ENCODE measurements around the gene CHRNA1.
A peak's percentile ranks its signal among the peaks of the same experiment; 100 is the strongest.

Gene CHRNA1

DNA sequence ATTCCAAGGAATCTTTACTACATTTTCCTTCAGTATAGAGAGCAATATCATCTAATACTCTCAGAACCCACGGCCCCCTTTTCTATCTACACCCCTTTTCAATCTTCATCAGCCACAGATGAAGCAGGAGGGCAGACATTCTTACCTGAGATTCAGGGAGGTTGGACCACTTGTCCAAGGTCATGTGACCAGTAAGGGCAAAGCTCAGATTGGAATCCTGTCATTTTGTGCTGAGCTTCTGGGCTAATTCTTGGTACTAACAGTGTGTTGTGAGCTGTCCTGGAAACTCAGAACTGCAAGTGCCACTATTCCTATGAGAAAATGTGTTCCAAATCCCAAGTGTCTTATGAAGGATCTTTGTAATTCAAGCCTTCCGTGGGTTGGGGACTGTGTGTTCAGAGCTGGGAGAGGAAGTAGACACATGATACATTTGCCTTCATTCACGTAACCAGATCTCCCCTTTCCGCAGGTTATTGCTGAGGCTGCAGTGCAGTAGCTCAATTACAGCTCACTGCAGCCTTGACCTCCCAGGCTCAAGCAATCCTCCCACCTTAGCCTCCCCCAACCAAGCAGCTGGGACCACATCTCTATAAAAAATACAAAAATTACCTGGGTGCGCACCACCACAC lies 3.3 kb downstream of the CHRNA1 start:
- DNase-seq (ENCODE audit: low spot score), result no peak

DNA sequence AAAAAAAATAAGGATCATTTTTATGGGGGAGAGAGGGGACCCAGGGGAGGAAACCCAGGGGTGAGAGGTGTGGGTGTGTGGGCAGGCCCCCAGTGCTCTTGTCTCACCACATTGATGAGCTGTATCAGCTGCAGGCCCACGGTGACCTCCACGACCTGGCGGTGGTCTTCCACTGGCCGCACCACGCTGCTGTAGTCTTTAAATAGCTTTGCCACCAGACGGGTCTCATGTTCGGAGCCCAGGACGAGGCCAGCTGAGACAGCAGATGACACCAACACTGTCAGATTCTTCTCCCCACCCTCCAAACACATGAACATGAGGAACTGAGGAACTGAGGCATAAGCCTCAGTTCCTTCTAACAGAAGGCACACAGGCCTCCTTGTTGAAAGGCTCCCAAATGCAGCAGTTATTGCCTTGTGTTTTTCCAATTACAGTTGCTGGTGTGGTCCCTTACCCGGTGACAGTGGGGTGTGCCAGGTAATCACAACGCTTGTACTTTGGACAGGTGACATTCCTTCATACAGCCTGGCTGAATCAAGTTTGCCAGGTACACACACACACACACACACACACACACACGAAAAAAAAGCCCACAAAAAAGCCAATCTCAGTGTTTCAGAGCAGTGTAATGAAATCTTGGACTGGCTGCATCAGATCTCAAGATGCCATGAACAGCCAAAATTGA lies 4.7 kb downstream of the CHRNA1 start:
- DNase-seq (ENCODE audit: low spot score), result no peak

DNA sequence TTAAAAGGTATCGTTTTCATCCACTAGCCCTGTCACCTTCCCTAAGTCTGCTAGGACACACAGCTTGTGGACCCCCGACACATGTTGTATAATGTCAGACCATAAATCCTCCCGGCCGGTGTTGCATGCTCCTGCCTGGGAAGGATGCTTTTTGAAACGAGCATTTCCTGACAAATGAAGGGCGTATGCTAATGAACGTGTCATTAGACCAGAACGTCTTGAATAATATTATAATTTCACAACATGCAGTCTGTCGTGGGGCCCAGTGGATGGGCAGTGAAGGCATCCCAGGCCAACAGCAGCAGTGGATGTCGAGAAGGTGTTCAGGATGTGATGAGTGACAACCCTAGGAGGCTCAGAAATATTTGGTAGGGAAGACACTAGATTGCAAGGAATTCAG lies 7.5 kb downstream of the CHRNA1 start:
- DNase-seq (ENCODE audit: low spot score), result no peak

DNA sequence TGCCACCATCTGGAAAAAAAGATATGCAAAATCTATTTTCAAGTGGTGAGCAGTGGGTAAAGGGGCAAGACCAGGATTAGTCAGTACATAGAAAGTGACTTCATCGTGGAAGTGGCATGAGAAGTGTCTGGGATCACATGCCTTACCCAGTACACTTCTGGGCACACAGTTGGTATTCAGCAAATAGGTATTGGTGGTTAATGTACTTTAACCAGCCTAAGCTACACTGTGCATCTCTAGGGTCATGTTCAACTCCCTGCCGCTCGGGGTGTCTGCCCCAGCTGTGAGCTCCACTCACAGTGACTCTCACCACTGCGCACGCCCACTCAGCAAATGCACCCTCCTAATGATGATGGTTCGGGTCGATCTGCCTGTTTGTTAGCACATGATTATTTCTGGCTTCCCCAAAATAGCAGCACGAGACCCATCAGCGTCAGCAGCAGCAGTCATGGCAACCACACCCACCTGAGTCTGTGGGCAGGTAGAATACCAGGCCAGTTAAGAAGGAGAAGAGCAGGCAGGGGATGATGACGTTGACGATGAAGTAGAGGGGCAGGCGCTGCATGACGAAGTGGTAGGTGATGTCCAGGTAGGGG lies 11.1 kb downstream of the CHRNA1 start:
- DNase-seq (ENCODE audit: low spot score), result no peak

DNA sequence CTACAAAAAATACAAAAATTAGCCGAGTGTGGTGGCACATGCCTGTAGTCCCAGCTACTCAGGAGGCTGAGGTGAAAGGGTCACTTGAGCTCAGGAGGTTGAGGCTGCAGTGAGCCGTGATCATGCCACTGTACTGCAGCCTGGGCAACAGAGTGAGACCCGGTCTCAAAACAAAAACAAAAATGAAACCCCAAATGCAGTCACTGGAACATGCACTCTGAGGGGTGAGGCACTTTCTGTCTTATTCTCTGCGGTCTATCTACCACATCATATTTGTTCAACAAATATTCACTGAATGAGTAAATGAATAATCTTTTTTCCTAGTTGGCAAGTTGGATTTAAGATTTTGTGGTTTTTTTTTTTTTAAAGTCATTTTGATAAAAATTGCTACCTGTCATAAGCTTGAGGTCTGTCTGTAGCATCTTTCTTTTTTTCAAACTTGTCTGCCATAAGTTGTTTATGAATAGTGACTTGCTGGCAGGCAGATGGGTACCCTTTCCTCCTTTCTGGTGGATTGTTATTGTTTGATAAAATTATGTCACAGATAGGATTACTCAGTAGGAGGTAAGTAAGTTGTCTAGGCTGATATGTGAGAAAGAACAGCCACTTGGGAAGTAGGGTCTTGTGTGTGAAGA lies 11.8 kb downstream of the CHRNA1 start:
- no peak for DNase-seq (ENCODE audit: low spot score)

DNA sequence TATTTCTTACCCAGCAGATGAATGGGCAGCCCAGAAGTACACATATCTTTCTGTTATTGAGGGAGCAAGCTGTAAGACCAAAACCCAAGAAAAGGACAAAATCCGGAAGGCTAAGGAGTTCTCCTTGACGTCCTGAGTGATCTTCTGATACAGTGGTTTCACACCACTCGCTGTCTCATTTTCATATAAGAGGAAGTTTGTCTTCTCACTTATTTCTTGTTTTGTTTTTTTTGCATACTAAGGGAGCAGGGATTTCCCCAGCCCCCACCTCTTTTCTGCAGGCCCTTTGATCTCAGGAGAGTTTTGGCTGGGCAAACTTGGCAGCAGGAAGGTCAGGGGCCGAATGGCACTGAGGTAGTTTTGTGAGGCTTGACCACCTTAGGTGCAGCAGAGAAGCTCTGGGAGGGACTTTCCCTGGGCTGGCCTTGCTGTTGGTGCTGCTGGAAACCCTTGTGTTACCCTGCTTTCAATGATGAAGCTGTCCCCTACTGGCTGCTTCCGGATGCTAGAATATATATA lies 13.3 kb downstream of the CHRNA1 start:
- DNase-seq (ENCODE audit: low spot score), result no peak

DNA sequence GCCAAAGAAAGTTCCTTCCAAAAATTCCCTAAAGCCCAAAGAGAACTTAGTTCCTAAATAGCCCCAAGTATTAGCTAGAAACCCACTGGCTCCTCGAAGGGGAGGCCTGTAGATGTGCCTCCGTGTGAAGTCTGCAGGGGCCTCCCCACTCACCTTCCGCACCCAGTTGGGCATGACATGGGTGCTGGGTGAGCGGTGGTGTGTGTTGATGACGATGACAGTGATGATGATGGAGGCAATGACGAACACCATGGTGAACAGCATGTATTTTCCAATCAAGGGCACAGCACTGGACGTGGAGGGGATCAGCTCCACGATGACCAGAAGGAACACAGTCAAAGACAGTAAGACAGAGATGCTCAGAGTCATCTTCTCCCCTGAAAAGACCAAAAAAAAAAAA lies 14.5 kb downstream of the CHRNA1 start:
- no peak for DNase-seq (ENCODE audit: low spot score)

DNA sequence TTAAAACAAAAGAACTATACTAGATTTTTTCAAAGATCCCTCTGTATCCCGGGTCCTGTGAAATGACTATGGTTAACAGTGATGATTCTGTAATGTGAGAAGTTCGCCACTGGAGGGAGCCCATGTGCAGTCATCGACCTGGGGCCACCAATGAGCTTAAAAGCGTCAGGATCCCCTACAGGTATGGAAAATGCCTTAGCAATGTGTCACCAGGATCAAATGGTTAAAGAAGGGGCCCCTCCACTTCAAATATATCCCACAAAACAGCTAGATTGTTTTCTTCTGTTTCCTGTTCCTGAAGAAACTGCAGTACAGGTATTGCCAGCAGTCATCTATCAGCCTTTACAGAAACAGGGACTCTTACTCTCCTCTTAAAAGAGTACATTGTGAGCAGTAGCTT lies 15.3 kb downstream of the CHRNA1 start:
- DNase-seq (ENCODE audit: low spot score), result peak; percentile 56

DNA sequence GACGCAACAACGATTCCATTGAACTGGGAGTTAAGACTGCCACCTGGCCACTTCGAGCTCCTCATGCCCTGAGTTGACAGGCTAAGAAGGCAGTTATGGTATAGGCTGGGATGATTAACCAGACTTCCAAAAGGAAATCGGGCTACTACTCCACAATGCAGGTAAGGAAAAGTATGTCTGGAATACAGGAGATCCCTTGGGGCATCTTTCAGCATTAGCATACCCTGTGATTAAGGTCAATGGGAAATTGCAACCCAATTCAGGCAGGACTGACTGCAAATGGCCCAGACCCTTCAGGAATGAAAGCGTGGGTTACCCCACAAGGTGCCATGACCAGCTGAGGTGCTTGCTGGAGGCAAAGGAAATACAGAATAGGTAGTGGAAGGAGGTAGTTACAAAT lies 19.1 kb downstream of the CHRNA1 start:
- no peak for DNase-seq (ENCODE audit: low spot score)

DNA sequence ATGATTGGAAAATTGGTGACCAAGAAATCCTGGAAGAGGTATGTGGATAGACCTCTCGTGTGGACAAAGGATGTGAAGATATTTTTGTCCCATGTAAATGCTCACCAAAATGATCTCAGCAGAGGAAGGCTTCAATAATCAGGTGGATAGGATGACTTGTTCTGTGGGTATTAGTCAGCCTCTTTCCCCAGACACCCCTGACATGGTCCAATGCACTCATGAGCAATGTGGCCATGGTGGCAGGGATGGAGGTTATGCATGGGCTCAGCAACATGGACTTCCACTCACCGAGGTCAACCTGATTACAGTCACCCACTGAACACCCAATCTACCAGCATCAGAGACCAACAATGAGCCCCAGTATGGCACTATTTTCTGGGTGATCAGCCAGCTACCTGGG lies 20.2 kb downstream of the CHRNA1 start:
- no peak for DNase-seq (ENCODE audit: low spot score)

DNA sequence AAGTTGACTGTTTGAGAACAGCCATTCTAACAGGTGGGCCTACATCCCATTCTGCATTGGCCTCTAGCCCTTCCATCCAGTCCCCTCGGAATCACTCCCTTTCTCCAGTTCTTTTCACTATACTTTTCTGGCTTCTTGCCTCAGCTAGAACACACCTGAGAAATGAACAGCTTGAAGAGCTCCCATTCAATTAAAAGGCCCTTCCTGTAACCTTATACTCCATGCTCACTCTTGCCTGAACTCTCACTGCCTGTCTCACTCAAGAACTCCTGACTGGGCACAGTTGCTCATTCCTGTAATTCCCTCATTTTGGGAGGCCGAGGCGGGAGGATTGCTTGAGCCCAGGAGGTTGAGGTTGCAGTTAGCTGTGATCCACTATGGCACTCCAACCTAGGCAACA lies 23.6 kb downstream of the CHRNA1 start:
- DNase-seq (ENCODE audit: low spot score), result no peak

DNA sequence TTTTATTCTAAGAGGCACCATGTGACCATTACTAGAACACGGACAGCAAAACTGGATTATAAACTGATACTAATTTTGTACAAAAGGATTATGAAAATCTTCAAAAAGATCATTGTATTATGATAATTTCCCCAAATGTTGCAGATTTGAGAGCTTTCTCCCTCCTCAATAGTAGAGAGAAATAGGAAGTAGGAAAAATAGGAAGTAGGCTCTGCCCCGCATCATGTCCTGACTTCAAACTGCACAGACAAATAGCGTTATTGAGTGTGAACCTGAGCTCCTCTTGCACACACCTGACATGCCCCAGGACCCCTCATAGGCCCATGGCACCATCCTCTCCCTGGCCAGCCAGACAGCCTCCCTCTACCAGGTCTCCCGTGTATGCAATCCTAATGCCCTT lies 25.4 kb downstream of the CHRNA1 start:
- DNase-seq (ENCODE audit: low spot score), result no peak

DNA sequence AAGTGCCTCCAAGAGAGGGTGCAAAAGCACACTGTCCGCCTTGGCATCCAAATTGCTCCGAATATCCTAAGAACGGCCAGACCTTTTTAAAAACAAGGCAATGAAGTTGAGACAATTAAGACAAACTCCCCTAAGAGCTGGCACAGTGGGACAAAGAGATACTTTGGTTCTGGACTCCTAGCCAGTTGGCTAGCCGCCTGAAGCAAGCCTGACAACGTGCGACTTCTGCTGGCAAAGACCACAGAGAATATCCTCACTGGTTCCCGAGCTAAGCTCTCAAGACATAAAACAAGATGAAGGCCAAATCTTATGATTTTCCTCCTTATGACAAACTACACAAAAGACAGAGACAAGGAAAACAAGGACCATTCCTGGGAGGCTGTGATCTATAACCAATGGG lies 32.7 kb downstream of the CHRNA1 start:
- no peak for DNase-seq (ENCODE audit: low spot score)

DNA sequence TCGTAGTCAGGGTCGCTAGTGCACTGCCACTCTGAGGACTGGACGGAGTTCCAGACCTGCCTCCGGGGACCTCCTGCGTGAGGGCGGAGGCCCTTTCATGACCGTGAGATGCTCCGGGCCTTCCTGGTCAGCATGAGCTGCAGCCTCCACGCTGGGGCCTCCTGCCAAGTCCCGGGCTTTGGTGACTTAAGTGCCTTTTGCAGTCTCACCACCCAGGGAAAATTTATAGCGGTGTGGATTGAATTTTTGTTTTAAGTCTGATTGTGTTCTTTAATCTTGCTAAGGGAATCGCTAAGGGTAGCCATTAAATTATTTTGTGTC lies 33.6 kb downstream of the CHRNA1 start:
- no peak for DNase-seq (ENCODE audit: low spot score)

DNA sequence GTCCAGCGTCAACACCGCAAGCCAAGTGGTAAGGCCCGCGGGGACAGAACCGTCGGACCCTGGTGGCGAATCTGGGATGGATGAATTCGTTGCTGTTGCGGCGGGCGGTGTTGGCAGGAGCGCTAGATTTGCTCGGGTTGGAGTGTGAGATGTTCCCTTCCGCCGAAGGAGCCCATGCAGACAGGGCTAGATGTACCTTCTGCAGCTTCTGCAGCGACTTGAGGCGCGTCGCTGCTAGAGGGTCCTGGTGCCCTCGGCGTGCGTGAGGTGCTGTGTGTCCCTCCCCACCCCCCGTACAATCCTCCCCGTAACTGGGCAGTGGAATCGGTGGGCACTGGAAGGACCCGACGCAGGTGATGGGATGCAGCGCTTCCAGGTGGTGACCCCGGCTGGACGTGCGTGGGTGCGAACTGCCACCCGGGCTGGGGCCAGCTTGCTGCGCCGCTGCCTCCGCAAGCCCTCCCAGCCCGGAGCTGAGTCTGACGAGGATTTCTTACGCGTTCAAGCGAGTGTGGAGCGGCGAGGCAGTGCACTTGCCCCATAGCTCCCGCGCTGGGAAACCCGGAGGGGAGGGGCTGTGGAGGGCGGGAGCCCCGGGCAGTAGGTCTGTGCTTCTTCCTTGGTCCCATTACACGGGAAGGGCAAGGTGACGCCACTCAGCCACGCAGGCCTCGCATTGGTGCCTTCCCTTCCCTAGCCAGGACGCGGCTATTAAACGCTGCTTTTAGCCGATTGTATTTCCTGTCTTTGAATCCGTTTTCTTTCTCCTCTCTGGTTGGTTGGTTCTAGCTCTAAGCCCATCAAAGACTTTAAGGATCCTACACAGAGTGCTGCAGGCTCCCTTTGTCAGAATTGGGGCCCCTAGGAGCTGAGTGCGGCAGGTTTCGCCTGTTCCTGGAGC lies 34.2 kb downstream of the CHRNA1 start:
- DNase-seq (ENCODE audit: low spot score), result no peak

DNA sequence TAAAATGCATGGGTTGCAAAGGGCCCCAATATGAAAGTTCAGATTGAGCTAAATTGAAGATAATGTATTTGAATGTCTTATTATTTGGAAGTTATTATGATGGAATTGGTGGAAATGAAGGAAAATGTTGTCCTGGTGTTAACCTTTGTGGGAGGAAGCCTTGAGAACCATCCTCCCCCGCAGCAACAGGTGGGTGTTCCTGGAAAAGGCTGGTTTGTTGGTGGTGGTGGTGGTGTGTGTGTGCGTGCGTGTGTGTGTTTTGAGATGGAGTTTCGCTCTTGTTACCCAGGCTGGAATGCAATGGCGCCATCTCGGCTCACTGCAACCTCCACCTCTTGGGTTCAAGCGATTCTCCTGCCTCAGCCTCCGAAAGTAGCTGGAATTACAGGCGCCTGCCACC lies 36.2 kb downstream of the CHRNA1 start:
- no peak for DNase-seq (ENCODE audit: low spot score)

DNA sequence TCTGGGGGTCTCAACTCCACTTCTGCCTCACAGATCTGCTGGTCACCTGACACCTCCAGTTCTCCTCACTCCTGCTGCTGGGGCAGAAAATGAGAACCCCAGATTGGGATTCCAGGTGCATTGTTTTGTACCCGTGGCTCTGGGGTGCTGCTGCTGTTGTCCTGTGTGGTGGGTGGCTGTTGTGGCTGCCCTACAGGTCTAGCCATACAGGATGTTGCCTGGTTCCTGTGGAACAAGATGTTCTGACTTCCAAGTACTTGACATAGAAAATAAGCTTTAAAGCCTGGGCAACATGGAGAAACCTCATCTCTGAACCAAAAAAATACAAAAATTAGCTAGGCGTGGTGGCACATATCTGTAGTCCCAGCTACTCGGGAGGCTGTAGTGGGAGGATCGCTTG lies 38.1 kb downstream of the CHRNA1 start:
- no peak for DNase-seq (ENCODE audit: low spot score)

DNA sequence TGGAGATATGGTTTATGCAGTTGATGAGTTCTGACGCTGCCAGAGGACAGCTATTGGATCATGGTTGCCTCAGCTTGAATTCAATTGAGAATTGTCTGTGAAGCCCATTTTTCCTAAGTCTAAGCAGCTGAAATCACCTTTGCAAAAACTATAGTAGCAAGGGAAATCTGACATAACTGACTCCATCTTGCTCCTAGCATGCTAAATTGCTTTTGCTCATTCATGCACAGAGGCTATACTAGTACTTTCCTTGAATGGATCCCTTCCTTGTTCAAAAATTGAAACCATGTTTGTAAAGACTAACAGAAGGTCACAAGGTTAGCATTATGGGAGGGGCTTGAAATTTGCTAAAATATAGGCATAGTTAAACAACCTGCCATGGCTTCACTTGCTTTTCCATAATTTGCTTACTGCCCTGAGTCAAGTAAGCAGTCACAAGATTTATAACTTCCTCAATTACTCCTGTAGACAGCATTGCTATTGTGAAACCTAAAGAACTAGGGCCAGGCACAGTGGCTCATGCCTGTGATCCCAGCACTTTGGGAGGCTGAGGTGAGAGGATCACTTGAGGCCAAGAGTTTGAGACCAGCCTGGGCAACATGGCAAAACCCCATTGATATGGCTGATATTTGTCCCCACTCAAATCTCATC lies 41.2 kb downstream of the CHRNA1 start:
- DNase-seq (ENCODE audit: low spot score), result no peak

DNA sequence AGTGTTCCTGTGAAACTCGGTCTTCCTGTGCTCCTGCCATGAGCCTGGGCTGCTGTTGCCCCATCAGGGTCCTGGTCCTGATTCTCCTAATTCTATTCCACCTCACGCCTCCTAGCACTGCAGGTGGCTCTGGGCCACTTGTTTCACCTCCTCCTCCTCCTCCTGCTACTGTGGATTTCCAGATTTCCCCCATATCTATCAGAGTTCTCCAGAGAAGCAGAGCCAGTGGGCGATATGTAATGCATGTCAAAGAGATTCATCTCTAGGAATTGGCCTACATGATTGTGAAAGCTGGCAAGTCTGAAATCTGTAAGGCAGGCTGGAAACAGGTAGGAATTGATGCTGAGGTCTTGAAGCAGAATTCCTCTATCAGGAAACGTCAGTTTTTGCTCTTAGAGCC lies 45.3 kb downstream of the CHRNA1 start:
- no peak for DNase-seq (ENCODE audit: low spot score)

DNA sequence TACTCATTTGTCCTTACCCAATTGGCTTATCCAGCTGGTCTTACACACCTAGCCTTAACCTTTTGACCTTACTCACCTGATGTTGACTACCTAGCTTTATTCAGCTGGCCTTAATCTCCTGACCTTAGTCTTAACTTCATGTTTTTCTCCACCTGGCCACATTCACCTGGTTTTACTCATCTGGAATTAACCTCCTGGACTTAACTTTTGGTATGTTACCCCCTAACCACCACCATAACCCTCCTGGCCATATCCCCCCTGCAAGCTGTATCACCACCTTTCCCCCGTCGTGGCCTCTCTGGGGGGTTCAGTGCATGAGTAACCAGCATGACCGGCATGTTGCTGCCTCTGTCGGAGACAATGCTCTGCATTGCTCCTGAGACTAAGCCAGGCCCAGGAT lies 45.7 kb downstream of the CHRNA1 start:
- DNase-seq (ENCODE audit: low spot score), result no peak

DNA sequence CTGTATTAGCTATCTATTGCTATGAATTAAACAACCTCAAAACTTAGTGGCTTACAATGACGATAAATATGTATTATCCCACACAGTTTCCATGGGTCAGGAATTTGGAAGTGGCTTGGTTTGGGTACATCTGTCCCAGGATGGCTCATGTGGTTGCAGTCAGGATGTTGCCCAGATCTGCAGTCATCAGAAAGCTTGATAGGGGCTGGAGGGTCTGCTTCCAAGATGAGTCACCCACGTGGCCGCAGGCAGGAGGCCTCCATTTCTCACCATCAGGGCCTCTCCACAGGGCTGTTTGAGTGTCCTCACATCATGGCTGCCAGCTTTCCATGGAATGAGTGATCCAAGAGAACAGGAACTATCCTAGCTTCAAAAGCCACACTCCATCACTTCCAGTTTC lies 46.4 kb downstream of the CHRNA1 start:
- no peak for DNase-seq (ENCODE audit: low spot score)

DNA sequence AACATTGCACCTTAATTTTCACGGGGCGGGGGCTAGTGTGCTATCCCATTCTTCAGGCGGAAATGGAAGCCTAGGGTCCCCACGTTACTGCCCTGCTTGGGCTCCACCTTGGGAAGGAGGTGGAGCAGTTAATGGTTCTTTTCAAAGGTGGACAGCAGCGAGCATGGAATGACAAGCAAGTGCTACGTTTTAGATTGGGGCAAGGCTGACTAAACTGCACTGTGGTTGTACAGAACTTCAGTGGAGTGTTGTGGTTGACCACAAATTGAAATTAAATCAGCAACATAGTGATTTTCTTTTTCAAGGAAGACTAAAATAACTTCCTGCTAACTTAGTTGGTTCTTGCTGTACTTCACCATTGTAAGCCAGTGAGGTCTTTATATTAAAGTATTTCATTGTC lies 47.0 kb downstream of the CHRNA1 start:
- no peak for DNase-seq (ENCODE audit: low spot score)
